Measurements from ENCODE around the gene CLEC18B.
"Not testable (repeated sequence)": the region's sequence is repeated elsewhere in the genome, so short reads cannot be mapped to it uniquely, and the experiment has no call there.

The CLEC18B gene

DNA sequence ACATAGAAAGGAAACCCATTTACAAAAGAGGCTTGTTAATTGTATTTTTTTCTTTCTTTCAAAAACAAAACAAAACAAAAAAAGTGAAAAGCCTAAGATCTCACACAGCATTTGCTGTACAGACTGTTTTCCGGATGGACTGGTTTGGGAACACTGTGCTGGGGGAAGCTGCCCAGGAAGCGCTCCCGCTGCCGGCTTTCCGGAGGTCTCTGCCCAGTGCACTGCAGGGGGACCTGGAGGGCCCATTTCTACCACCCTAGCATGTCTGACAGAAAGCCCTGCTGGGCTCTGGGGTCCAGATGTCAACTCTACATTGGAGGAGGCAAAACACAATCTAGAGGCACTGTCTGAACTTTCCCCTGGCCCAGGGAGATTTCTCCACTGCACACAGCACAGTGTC, 26.3 kb upstream of the CLEC18B start:
- DNase-seq (ENCODE audit: low read depth, low spot score) = no peak
- peak overlapping the region; percentile 95 for H3K27ac ChIP-seq

GRCh38 chr16:74446866-74447265, 25.6 kb upstream of the CLEC18B start:
- H3K27ac ChIP-seq = no peak overlapping the region
- no peak for DNase-seq (ENCODE audit: low read depth, low spot score)

DNA sequence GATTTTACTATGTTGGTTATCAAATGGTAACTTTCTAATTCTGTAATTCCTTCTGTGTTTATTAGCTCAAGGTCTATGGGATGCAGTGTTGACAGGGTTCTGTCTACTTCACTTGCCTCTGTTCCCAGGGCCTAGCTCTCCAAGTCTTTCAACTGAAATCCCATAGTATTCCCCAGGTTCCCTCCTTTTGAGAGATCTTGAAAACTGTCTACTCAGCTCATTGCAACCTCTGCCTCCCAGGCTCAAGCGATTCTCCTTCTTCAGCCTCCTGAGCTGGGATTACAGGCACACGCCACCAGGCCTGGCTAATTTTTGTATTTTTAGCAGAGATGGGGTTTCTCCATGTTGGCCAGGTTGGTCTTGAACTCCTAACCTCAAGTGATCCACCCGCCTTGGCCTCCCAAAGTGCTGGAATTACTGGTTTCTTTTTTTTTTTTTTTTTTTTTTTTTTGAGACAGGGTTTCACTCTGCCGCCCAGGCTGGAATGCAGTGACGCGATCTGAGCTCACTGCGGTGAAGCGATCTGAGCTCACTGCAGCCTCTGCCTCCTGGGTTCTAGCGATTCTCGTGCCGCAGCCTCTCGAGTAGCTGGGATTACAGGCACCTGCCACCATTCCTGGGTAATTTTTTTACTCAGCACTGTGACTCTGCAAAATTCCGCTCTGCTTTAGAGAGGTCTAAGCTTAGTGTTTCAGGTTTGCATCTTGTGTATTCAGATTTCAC, 22.5 kb upstream of the CLEC18B start:
- H3K27ac ChIP-seq; DNase-seq (ENCODE audit: low read depth, low spot score): not testable (repeated sequence)

DNA sequence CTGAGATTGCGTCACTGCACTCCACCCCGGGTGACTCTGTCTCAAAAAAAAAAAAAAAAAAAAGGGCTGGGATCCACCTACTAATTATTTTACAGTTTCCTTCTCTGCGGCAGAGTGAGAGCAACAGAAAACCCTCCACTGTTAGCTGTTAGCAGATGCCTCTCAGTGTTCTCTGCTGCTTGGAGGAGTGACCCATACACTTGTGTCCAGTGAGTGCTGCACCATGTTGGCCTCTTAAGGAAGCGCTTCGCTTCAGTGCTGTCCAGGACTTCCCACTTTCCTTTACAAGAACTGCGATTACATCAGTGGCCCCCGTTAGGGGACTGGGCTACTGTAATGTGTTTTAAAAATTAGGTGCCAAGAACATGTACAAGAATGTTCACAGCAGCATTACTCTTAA, 18.4 kb upstream of the CLEC18B start:
- no peak for DNase-seq (ENCODE audit: low read depth, low spot score)
- no peak overlapping the region for H3K27ac ChIP-seq

- H3K27ac ChIP-seq = no peak overlapping the region
- DNase-seq (ENCODE audit: low read depth, low spot score) = no peak
These were observed 17.3 kb upstream of the CLEC18B start for GRCh38 chr16:74438492-74438979.

GRCh38 chr16:74431516-74431915, 10.2 kb upstream of the CLEC18B start:
- H3K27ac ChIP-seq = no peak overlapping the region
- DNase-seq (ENCODE audit: low read depth, low spot score) = no peak

- not testable (repeated sequence) for H3K27ac ChIP-seq; DNase-seq (ENCODE audit: low read depth, low spot score)
These were observed 8.9 kb upstream of the CLEC18B start for GRCh38 chr16:74430036-74430712.

DNA sequence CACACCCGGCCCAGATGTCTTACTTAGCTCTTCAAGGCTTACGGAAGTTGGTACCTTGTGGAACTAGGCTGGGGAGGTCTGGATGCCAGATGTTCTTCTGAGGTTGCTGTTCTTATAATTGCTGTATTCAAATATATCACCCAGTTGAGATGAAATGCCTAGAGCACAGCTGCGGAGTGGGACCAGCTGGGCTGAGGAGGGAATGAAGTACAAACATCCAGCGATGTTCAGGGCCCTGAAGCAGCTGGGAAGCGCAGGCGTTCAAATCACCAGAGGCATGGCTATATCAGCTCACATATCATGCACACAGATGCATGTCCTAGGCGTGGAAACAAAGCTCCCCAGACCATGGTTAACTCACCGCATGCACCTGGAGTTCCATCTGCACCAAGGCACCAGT, 7.2 kb upstream of the CLEC18B start:
- H3K27ac ChIP-seq = not testable (repeated sequence)

GRCh38 chr16:74425751-74426150, 4.5 kb upstream of the CLEC18B start:
- H3K27ac ChIP-seq; DNase-seq (ENCODE audit: low read depth, low spot score): not testable (repeated sequence)

More for the DNA sequence above, 7.2 kb upstream of the CLEC18B start:
- not testable (repeated sequence) for DNase-seq (ENCODE audit: low read depth, low spot score)

GRCh38 chr16:74423721-74424120, 2.4 kb upstream of the CLEC18B start:
- H3K27ac ChIP-seq; DNase-seq (ENCODE audit: low read depth, low spot score): not testable (repeated sequence)

DNA sequence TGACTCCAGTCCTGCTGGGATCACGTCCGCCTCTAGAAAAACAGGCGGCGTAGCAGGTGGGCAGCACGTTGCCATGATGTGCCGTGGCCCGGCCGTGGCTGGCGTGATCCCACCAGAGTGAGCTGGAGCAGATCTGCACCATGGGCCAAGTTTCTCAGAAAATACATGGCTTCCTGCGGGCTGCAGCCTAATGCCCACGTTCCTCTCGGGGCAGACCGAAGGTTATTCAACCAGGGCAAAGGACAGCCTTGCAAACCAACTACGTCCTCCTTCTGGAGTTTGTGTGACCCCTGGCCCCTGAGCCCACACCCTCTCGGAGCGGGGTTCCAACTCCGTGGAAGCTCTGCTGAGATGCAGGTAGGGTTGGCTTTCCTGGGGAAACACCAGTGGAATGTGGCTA, 808 bp upstream of the CLEC18B start:
- not testable (repeated sequence) for DNase-seq (ENCODE audit: low read depth, low spot score); H3K27ac ChIP-seq

- not testable (repeated sequence) for H3K27ac ChIP-seq; DNase-seq (ENCODE audit: low read depth, low spot score)
These were observed 156 bp upstream of the CLEC18B start for GRCh38 chr16:74421482-74421785.

GRCh38 chr16:74419811-74420210, 1.5 kb downstream of the CLEC18B start:
- DNase-seq (ENCODE audit: low read depth, low spot score) = not testable (repeated sequence)

DNA sequence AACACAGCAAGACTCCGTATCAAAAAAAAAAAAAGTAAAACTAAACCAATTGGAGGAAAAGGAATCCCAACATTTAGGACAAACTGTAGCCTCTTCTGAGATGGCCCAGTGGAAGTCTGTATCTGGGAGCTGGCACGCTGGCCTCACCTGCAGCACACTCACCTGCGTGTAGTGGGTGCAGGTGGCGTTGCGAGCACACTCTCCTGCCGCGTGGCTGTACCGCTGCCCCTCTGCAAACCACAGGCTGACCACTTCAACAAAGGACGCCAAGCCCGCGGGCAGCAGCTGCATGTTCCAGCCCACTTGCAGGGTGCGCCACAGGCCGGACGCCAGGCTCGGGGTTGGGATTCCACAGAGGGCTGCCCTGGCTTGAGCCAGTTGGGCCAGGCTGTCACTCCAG, 3.4 kb downstream of the CLEC18B start:
- not testable (repeated sequence) for H3K27ac ChIP-seq; DNase-seq (ENCODE audit: low read depth, low spot score)

More at GRCh38 chr16:74419811-74420210, 1.5 kb downstream of the CLEC18B start:
- not testable (repeated sequence) for H3K27ac ChIP-seq

DNA sequence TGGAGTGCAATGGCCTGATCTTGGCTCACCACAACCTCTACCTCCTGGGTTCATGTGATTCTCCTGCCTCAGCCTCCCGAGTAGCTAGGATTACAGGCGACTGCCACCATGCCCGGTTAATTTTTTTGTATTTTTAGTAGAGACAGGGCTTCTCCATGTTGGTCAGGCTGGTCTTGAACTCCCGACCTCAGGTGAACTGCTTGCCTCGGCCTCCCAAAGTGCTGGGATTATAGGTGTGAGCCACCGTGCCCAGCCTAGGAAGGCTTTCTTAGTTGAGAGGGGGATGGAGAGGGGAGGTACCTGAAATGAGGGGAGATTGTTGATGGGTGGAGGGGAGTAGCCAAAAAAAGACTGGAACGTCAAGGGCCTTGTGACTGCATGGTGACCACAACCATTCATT, 7.4 kb downstream of the CLEC18B start:
- H3K27ac ChIP-seq; DNase-seq (ENCODE audit: low read depth, low spot score): not testable (repeated sequence)

DNA sequence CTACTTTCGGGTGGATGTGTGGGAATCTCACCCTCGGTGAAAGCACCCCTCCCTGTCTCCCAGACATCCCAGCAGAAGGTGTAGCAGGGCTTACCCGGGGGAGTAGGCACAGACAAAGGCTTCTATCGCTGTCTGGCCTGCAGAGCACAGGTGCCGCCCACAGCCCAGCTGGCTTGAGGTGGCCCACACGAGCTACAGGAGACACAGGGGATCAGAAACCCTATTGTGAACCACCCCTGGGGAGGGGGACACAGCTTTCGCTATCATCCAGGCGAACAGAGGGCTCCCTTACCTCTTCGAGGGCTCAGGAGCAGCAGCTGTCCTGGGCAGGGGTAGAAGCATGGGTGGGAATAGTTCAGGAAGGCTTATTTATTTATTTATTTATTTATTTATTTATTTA, 7.8 kb downstream of the CLEC18B start:
- DNase-seq (ENCODE audit: low read depth, low spot score); H3K27ac ChIP-seq: not testable (repeated sequence)

DNA sequence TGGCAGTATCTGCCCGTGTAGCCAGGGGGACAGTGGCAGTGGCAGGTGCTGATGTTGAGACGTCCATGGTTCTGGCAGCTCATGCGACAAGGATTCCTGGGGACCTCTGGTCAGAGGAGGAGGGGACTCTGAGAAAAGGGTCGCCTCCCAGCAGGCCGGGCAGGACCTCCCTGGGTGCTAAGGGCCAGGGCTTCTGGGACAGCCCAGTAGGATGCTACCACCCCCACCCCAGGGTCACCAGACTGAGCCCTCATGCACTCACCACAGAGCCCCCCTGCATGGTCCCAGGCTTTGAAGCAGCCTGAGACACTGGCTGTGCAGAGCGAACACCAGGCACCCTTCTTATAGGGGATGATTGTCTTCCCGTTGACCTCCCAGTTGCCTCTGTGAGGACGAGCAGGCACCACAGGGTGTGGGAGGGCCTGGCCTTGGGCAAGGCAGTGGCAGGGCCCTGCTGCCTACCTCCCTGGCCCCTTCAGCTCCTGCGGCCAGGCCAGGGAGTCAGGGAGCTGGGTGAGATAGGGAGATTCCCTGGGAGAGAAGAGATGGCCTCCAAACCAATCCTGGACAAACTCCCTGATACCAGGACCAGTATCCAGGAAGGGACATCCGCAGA, 8.4 kb downstream of the CLEC18B start:
- H3K27ac ChIP-seq; DNase-seq (ENCODE audit: low read depth, low spot score): not testable (repeated sequence)

DNA sequence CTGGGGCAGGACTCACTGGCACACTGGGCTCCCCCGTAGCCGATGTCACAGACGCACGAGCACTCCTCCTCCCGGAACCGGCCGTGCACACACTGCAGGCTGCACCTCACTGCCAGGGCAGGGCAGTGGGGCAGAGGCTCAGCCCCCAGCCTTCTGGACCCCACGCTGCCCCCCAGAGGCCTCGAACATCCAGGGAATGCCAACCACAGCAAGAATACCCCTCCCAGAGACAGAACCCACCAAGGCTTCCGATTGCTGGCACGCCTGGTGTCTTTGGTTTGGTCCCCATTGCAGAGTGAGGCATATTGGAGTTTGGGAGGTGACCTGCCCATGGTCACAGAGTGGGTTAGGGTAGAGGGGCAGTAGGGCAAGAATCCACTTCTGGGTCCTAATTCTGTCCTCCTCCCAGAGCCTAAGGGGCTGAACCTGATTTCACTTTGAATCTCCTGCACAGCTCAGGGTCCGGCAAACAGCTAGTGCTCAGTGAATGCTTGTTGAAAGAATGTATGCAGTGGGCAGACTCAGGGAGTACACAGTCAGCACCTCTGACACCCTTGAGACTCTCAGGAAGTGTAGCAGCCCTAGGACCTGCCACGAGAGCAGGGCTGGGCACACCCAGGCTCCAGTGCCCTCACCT, 9.0 kb downstream of the CLEC18B start:
- H3K27ac ChIP-seq; DNase-seq (ENCODE audit: low read depth, low spot score): not testable (repeated sequence)

- DNase-seq (ENCODE audit: low read depth, low spot score); H3K27ac ChIP-seq: not testable (repeated sequence)
These were observed 10.3 kb downstream of the CLEC18B start for GRCh38 chr16:74410981-74411380.

- H3K27ac ChIP-seq; DNase-seq (ENCODE audit: low read depth, low spot score): not testable (repeated sequence)
These were observed 11.0 kb downstream of the CLEC18B start for GRCh38 chr16:74410057-74410957.
